VCaP (cell line): Measurements from ENCODE around the gene ROBO2.

Source experiments
- H3K27ac ChIP-seq: fragments of 450-650 bp; 2 replicates; pipeline ENCODE4 v1.5.1; 2017
- CTCF ChIP-seq: fragments of 450-650 bp; conservative IDR thresholded peaks from 2 replicates; pipeline ENCODE4 v1.5.1; 2017; ENCODE audit warnings: mild to moderate bottlenecking, moderate library complexity

ROBO2 gene

GRCh38 chr3:77052051-77052501, 12.2 kb downstream of the ROBO2 start:
- no peak overlapping the region for H3K27ac ChIP-seq
- no peak for TF ChIP-seq CTCF

DNA sequence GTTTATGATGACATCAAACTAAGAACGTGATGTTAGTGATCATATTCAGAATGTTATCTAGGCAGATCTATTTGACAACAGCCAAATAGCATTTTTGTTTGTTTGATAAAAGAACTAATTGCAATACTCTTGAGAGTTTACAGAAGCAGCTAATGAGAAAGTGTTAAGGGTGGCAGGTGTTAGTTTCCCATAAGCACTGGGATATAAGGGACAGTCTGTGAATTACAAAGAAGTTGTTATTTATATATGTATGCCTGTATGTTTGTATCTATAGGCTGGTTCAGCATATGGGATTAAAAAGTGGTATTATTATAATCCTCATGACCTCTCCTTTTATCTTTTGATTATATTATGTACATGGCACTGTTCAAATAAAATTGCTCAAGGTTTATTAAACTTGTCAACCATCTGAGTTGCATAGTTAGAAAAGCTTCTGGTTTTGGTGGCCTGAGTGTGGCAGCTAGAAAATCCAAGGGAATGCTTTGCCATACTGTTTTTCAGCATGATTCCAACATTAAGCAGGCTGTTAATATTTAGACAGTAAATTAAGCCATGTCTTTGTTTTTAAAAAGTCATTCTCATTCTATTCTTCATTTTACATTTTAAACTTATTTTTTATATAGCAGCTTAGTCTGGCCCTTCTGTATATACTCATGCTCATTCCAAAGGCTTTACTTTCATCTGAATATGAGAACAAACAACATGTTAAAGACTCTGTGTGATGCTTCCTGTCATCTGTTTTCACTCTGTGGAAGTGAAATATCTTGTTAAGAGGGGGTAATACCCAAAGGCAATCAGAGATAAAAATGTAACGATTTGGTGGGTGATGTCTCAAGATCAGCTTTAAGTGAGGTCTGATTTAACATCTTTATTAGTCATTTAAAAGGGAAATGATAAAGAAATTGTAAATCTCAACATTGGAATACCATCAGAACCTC, 13.1 kb downstream of the ROBO2 start:
- no peak for TF ChIP-seq CTCF
- no peak overlapping the region for H3K27ac ChIP-seq

- H3K27ac ChIP-seq: no peak overlapping the region
- no peak for TF ChIP-seq CTCF
Measured at GRCh38 chr3:77053795-77054194, 13.9 kb downstream of the ROBO2 start.

DNA sequence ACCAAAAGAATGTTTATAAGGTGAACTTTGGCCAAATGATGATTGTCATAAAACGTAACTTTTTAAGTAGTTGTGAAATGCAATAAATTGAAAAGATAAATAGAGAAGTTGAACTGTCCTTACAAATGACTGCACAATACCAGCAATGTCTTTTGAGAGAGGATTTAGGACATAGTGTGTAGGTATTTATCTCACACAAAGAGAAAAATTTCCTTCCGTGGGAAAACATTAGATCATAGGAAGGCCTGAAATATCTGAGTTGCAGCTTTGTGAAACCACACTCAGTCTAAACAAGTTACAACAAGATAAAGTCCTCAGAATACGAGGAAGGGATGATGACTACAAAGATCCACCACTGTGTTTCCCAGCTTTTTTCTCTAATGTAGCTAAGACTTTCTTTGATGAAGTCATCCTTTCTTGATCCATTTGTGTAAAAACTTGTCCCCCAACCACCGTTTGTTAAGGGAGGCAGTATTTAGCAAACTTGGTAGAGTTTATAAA, 16.0 kb downstream of the ROBO2 start:
- TF ChIP-seq CTCF: no peak
- no peak overlapping the region for H3K27ac ChIP-seq

DNA sequence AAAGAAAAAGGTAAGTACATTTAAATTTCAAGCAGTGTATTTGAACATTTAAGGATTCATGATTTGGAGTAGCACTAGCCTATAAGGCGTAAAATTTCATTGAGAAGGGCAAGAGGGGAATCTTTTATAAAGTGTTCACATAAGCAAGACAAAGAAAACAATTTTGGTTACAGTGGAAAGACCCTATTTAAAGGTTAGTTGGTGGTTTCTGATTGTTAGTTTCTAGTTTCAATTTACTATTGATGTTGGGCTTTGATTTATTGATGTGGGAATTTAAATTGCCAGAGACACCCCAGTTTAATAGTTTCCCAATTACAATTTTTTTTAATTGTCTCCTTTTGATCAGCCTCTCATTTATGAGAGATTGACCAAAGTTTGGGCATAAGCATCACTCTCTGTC, 19.5 kb downstream of the ROBO2 start:
- H3K27ac ChIP-seq: no peak overlapping the region
- TF ChIP-seq CTCF: no peak

DNA sequence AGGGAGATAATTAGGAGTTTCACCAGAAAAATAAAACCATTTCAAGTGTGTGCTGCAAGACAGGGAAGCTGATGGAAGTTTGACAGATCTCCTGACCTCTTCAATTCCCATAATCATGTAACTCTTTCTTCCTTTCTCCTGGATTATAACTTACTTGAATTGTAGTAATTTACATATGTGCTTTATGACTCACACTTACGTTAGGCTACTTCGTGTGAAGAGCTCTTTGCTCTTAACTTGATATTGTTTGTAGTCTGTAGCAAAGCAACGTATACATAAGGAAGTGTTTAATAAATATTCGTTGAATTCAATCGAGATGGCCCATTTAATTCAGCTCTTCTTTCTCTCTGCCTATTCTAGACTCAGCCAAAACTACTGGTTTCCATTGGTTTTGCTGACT, 23.5 kb downstream of the ROBO2 start:
- H3K27ac ChIP-seq: no peak overlapping the region
- no peak for TF ChIP-seq CTCF

DNA sequence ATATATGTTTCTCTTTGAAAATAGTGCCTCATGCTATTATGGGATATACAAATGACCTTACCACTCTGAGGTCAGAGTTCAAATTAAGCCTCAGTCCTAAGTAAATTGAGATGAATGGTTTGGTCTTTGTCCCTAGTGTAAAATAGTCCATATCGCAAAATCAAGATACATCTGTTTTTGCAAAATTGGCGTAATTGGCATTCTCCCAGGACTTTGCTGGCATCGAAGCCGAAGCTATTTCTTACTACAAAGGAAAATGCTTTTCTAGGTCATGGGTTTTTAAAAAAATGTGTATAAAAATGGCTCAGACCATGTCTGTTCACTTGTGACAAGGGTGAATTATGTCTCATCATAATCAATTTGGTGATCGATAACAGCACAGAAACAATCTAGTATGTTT, 25.9 kb downstream of the ROBO2 start:
- H3K27ac ChIP-seq: no peak overlapping the region
- TF ChIP-seq CTCF: no peak
